Measurements from ENCODE around the gene CSN1S1. TPM values are rescaled to one million over a fixed set of nuclear protein-coding genes. Genes with fewer than 3 reads are reported as not detected.

The CSN1S1 gene
- total RNA-seq, 1 donor from 2014 or later: not detected

DNA sequence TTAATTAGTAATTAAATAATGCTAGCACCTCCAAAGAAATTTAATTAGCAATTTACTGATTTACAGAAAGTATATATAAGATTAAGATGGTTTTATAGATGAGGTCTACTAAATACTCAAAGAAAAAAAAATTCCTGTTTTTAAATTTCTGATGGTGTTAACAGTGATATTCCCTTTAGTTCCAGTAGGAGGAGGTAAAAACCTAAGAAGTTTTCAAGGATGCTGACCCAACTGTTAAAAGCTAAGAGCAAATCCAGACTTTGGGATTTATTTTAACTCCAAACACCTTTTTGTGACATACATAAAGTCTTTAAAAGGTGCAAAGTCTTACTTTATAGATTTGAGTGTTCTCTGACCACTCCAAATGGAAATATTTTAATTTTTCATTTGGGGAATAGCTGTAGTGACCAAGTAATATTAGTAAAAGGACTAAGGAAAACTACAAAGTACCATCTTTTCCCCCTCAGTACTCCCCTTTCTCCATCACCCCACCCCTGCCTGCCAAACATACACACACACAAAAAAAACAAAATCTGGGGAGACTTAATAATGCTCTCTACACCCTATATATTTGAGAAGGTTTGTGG is 34.2 kb upstream of the CSN1S1 start:
- TF ChIP-seq EZH2phosphoT487 (IDR thresholded peaks at IDR 0.05): no peak
- TF ChIP-seq EZH2 (IDR thresholded peaks at IDR 0.05): no peak
- TF ChIP-seq CTCF (IDR thresholded peaks at IDR 0.05): peak; percentile 74
- Mint-ChIP-seq H3K9me3 (no peaks in the 10 kb centered on the region), H3K4me3 (no peak overlapping the region), H3K36me3 (no peaks in the 10 kb centered on the region), H3K4me1 (no peaks in the 10 kb centered on the region), H3K27ac (no peak overlapping the region), H3K27me3 (ENCODE audit: insufficient read depth, low read depth) (no peaks in the 10 kb centered on the region)
- no peak overlapping the region for H3K4me2 ChIP-seq
- peak; percentile 28 for DNase-seq (ENCODE audit: low spot score)
- no peak overlapping the region for H3K9ac ChIP-seq
- H3K9me3 ChIP-seq (ENCODE audit: low read depth): no peaks in the 10 kb centered on the region
- H3K27me3 ChIP-seq: no peaks in the 10 kb centered on the region
- no peaks in the 10 kb centered on the region for H3F3A ChIP-seq (ENCODE audit: low read depth)
- H3K79me2 ChIP-seq (ENCODE audit: low read depth): no peaks in the 10 kb centered on the region
- peak overlapping the region; percentile 66 for H2AFZ ChIP-seq (replicated peaks)
- H3K4me3 ChIP-seq: no peak overlapping the region
- no peaks in the 10 kb centered on the region for H3K4me1 ChIP-seq
- no peaks in the 10 kb centered on the region for H3K36me3 ChIP-seq
- H4K20me1 ChIP-seq (ENCODE audit: low read depth): no peaks in the 10 kb centered on the region
- H3K27ac ChIP-seq: no peak overlapping the region

- Mint-ChIP-seq H3K36me3 (no peaks in the 10 kb centered on the region), H3K27ac (no peak overlapping the region), H3K4me3 (no peak overlapping the region), H3K27me3 (ENCODE audit: insufficient read depth, low read depth) (no peaks in the 10 kb centered on the region), H3K9me3 (peaks cover 4% of the 10 kb centered on the region), H3K4me1 (no peaks in the 10 kb centered on the region)
- peaks cover 4% of the 10 kb centered on the region for H3K27me3 ChIP-seq
- no peaks in the 10 kb centered on the region for H3K4me1 ChIP-seq
- no peaks in the 10 kb centered on the region for H3K79me2 ChIP-seq (ENCODE audit: low read depth)
- no peak overlapping the region for H3K9ac ChIP-seq
- no peak overlapping the region for H2AFZ ChIP-seq (replicated peaks)
- no peaks in the 10 kb centered on the region for H3F3A ChIP-seq (ENCODE audit: low read depth)
- H3K4me3 ChIP-seq: no peak overlapping the region
- no peak for DNase-seq (ENCODE audit: low spot score)
- no peaks in the 10 kb centered on the region for H3K36me3 ChIP-seq
- no peaks in the 10 kb centered on the region for H4K20me1 ChIP-seq (ENCODE audit: low read depth)
- no peak overlapping the region for H3K27ac ChIP-seq
- no peak for TF ChIP-seq CTCF (IDR thresholded peaks at IDR 0.05)
- TF ChIP-seq EZH2phosphoT487 (IDR thresholded peaks at IDR 0.05): no peak
- no peak for TF ChIP-seq EZH2 (IDR thresholded peaks at IDR 0.05)
- no peak overlapping the region for H3K4me2 ChIP-seq
- no peaks in the 10 kb centered on the region for H3K9me3 ChIP-seq (ENCODE audit: low read depth)
Measured at GRCh38 chr4:69907151-69907550, 23.7 kb upstream of the CSN1S1 start.

- Histone ChIP-seq H3K9ac (no peak overlapping the region), H4K20me1 (ENCODE audit: low read depth) (no peaks in the 10 kb centered on the region), H3K36me3 (no peaks in the 10 kb centered on the region), H3K27ac (no peak overlapping the region), H3F3A (ENCODE audit: low read depth) (no peaks in the 10 kb centered on the region), H3K79me2 (ENCODE audit: low read depth) (no peaks in the 10 kb centered on the region), H2AFZ (replicated peaks) (no peak overlapping the region), H3K27me3 (peaks cover 4% of the 10 kb centered on the region), H3K4me1 (no peaks in the 10 kb centered on the region), H3K9me3 (ENCODE audit: low read depth) (no peaks in the 10 kb centered on the region), H3K4me3 (no peak overlapping the region), H3K4me2 (no peak overlapping the region)
- H3K36me3 Mint-ChIP-seq: no peaks in the 10 kb centered on the region
- H3K4me3 Mint-ChIP-seq: no peak overlapping the region
- peaks cover 3% of the 10 kb centered on the region for H3K9me3 Mint-ChIP-seq
- H3K27me3 Mint-ChIP-seq (ENCODE audit: insufficient read depth, low read depth): no peaks in the 10 kb centered on the region
- no peak for DNase-seq (ENCODE audit: low spot score)
- H3K4me1 Mint-ChIP-seq: no peaks in the 10 kb centered on the region
- TF ChIP-seq EZH2phosphoT487 (IDR thresholded peaks at IDR 0.05): no peak
- no peak for TF ChIP-seq CTCF (IDR thresholded peaks at IDR 0.05)
- TF ChIP-seq EZH2 (IDR thresholded peaks at IDR 0.05): no peak
- no peak overlapping the region for H3K27ac Mint-ChIP-seq
Measured at GRCh38 chr4:69909195-69909594, 21.7 kb upstream of the CSN1S1 start.
